Lower leg skin (tissue), 4 donors: ENCODE results near the gene SPRYD7. TPM values are rescaled to one million over a fixed set of nuclear protein-coding genes. Genes with fewer than 3 reads are reported as not detected.
"Not testable (repeated sequence)": the region's sequence is repeated elsewhere in the genome, so short reads cannot be mapped to it uniquely, and the experiment has no call there.

Experiments used
- DNase-seq, 2 donors: peaks; one replicate each; pipeline ENCODE4 v3.0.0-alpha.2; 2019; ENCODE audit warnings: low spot score in 2 of 2
- H3K4me3 ChIP-seq: fragments of 200-600 bp; sonication (generic); 2 replicates; pipeline ENCODE4 v1.5.1; 2017; ENCODE audit warnings: mild to moderate bottlenecking, low read depth; ENCODE audit not compliant: poor library complexity, severe bottlenecking
- CTCF ChIP-seq, 3 donors: fragments of 450-650 bp; IDR thresholded peaks; one replicate each; pipeline ENCODE4 v1.5.1; 2016; ENCODE audit warnings: antibody characterized with exemption in 3 of 3, mild to moderate bottlenecking in 3 of 3, moderate library complexity in 2 of 3
- POLR2A ChIP-seq, 2 donors: fragments of 450-650 bp; IDR thresholded peaks; one replicate each; pipeline ENCODE4 v1.6.1; 2016 to 2017; ENCODE audit warnings: antibody characterized with exemption in 2 of 2, mild to moderate bottlenecking in 1 of 2, moderate library complexity in 1 of 2
- WGBS, 2 donors: methylation state at CpG; one replicate each; pipeline ENCODE4 v1.1.5; 2018; 5-methylcytosine and 5-hydroxymethylcytosine counted together
- intact Hi-C: fragments of 100-400 bp; cut with DNase I; formaldehyde crosslinking; loops from one replicate; pipeline ENCODE4 v1.15.0; 2023; ENCODE audit warnings: low total_unique reads
- total RNA-seq, 4 donors: library from RNA; depleted of rRNA; stranded (reverse); fragments of >200 nt; gene quantifications; one replicate each; pipeline ENCODE4 v1.1.0, GENCODE V29; 2016

Gene SPRYD7
- total RNA-seq, 4 donors from 2014 or later, result 6.4 to 9.3 (median 8.1) TPM

- intact Hi-C loops, result no loop called here
- no peak overlapping the region for H3K4me3 ChIP-seq
- WGBS, 2 donors, result 72 to 83% methylated on average over 3 of the region's 3 CpGs
- TF ChIP-seq CTCF (IDR thresholded peaks at IDR 0.05), result no peak
- TF ChIP-seq POLR2A (IDR thresholded peaks at IDR 0.05), result no peak
- no peak for DNase-seq
These were observed 8.4 kb downstream of the SPRYD7 start for GRCh38 chr13:49927755-49928154.

DNA sequence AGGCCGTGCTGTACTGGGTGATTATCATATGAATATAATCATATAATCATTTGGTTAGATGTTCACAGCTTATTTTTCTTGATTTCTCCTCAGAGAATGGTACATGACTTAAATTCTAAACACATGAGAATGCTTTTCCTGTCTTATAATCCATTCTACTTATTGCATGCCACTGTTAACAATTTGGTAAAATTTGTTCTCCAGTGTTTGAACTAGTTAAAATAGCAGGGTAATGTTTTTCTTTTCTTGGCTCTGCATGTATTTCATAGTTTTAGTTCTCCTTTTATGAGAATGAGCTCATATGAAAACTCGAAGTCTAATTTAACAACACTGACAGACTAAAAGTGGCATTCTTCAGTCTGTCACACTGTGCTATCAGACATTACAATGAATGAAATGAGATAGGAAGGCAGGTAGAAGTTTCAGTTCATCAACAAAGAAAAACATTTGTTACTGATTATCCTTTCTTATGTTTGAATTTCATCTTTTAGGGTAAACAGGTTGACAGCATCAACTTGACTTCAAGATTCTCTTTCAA, 10.2 kb downstream of the SPRYD7 start:
- 70 to 72% methylated on average over 2 of the region's 2 CpGs for WGBS, 2 donors
- H3K4me3 ChIP-seq, result no peak overlapping the region
- intact Hi-C loops, result no loop called here
- no peak for TF ChIP-seq CTCF (IDR thresholded peaks at IDR 0.05)
- no peak for TF ChIP-seq POLR2A (IDR thresholded peaks at IDR 0.05)
- DNase-seq, result no peak

GRCh38 chr13:49922301-49922700, 13.8 kb downstream of the SPRYD7 start:
- H3K4me3 ChIP-seq, result no peak overlapping the region
- intact Hi-C loops, result no loop called here
- no peak for TF ChIP-seq CTCF (IDR thresholded peaks at IDR 0.05)
- TF ChIP-seq POLR2A (IDR thresholded peaks at IDR 0.05), result no peak
- no peak for DNase-seq

GRCh38 chr13:49920969-49921368, 15.2 kb downstream of the SPRYD7 start:
- intact Hi-C loops, H3K4me3 ChIP-seq, DNase-seq: not testable (repeated sequence)
- WGBS, 2 donors, result 90 to 99% methylated on average over 4 of the region's 4 CpGs

DNA sequence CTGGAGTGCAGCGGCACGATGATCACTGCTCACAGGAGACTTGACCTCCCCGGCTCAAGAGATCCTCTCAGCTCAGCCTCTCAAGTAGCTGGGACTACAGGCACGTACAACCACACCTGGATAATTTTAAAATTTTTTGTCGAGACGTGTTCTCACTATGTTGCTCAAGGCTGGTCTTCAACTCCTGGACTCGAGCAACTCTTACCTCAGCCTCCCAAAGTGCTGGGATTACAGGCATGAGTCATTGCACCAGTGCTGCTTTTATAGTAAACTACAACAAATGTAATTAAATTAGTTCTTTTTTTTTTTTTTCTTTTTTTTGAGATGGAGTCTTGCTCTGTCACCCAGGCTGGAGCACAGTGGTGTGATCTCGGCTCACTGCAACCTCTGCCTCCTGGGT, 18.0 kb downstream of the SPRYD7 start:
- 96 to 100% methylated on average over 8 of the region's 8 CpGs for WGBS, 2 donors

GRCh38 chr13:49914947-49915346, 21.2 kb downstream of the SPRYD7 start:
- TF ChIP-seq POLR2A (IDR thresholded peaks at IDR 0.05) (no peak), CTCF (IDR thresholded peaks at IDR 0.05) (no peak)
- DNase-seq, result no peak
- intact Hi-C loops, result loop anchor here (1.0 kb wide), 1 partner anchor 8 kb away; no protein-coding TSS in a partner anchor
- no peak overlapping the region for H3K4me3 ChIP-seq
- WGBS, 2 donors, result 90 to 96% methylated on average over 1 of the region's 1 CpG

More for the DNA sequence above, 18.0 kb downstream of the SPRYD7 start:
- DNase-seq, H3K4me3 ChIP-seq, intact Hi-C loops: not testable (repeated sequence)

DNA sequence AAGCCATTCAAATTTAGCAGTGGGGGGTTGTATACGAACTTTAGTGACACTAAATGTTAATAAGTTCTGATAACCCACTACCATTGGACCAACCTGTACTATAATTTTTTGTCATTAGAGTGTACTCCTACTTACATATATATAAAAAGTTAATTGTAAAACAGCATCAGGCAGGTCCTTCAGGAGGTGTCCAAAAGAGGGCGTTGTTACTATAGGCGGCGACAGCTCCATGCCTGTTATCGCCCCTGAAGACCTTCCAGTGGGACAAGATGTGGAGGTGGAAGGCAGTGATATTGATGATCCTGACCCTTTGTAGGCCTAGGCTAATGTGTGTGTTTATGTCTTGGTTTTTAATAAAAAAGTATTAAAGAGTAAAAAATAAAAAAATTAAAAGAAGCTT, 27.5 kb downstream of the SPRYD7 start:
- TF ChIP-seq CTCF (IDR thresholded peaks at IDR 0.05), result no peak
- no peak for TF ChIP-seq POLR2A (IDR thresholded peaks at IDR 0.05)
- no peak for DNase-seq
- intact Hi-C loops, result no loop called here
- 86 to 89% methylated on average over 5 of the region's 5 CpGs for WGBS, 2 donors
- H3K4me3 ChIP-seq, result no peak overlapping the region
